Body of pancreas (tissue), 4 donors: ENCODE measurements around the gene SH3GL1. TPM values are rescaled to one million over a fixed set of nuclear protein-coding genes. Genes with fewer than 3 reads are reported as not detected.

ENCODE experiments used
- ATAC-seq: fragments of 150-250 bp; one replicate; pipeline ENCODE4 v1.9.1; 2016
- DNase-seq, 4 donors: peaks; one replicate each; pipeline ENCODE4 v3.0.0-alpha.2; 2019
- H3K27ac ChIP-seq, 4 donors: fragments of 200-600 bp; sonication (generic); 1 replicate in 3 of 4; 2 replicates in 1 of 4; pipeline versions ENCODE4 v1.5.1 to v1.6.1; 2016 to 2019; ENCODE audit warnings: mild to moderate bottlenecking in 1 of 4, mixed read lengths in 1 of 4, moderate library complexity in 1 of 4
- H3K27me3 ChIP-seq, 2 donors: fragments of 200-600 bp; sonication (generic); one replicate each; pipeline ENCODE4 v1.6.0; 2016; ENCODE audit warnings: mild to moderate bottlenecking in 1 of 2
- H3K36me3 ChIP-seq, 2 donors: fragments of 200-600 bp; sonication (generic); replicated peaks in 1 of 2; 2 replicates each; pipeline ENCODE4 v1.5.1; 2016; ENCODE audit warnings: low read depth in 2 of 2; ENCODE audit not compliant: insufficient read depth in 1 of 2
- H3K4me1 ChIP-seq: fragments of 200-600 bp; sonication (generic); one replicate; pipeline ENCODE4 v1.6.0; 2016
- H3K4me3 ChIP-seq, 2 donors: fragments of 200-600 bp; sonication (generic); 1 replicate in 1 of 2; 2 replicates in 1 of 2; pipeline ENCODE4 v1.5.1; 2016 to 2019
- H3K9me3 ChIP-seq, 3 donors: fragments of 200-600 bp; sonication (generic); 1 replicate in 2 of 3; 2 replicates in 1 of 3; pipeline ENCODE4 v1.5.1; 2016
- CTCF ChIP-seq, 7 experiments: fragments of 450-650 bp in 4 of 7; fragments of 200-600 bp in 3 of 7; sonication (generic) in 3 of 7; IDR thresholded peaks; one replicate each; pipeline ENCODE4 v1.5.1; 2016 to 2019; ENCODE audit warnings: antibody characterized with exemption in 7 of 7
- POLR2A ChIP-seq, 3 donors: fragments of 450-650 bp; IDR thresholded peaks; one replicate each; pipeline ENCODE4 v1.6.1; 2016; ENCODE audit warnings: antibody characterized with exemption in 3 of 3, mild to moderate bottlenecking in 2 of 3
- WGBS, 2 donors: methylation state at CpG; one replicate each; pipeline ENCODE4 v1.1.5; 2017; 5-methylcytosine and 5-hydroxymethylcytosine counted together
- intact Hi-C: fragments of 100-400 bp; cut with DNase I; formaldehyde crosslinking; loops from one replicate; pipeline ENCODE4 v1.15.1; 2023
- total RNA-seq, 2 donors: library from RNA; depleted of rRNA; stranded (reverse); fragments of >200 nt; gene quantifications; one replicate each; pipeline ENCODE4 v1.1.0, GENCODE V29; 2016

SH3GL1 gene
- total RNA-seq, 2 donors from 2014 or later = 20.4 to 22.6 TPM

DNA sequence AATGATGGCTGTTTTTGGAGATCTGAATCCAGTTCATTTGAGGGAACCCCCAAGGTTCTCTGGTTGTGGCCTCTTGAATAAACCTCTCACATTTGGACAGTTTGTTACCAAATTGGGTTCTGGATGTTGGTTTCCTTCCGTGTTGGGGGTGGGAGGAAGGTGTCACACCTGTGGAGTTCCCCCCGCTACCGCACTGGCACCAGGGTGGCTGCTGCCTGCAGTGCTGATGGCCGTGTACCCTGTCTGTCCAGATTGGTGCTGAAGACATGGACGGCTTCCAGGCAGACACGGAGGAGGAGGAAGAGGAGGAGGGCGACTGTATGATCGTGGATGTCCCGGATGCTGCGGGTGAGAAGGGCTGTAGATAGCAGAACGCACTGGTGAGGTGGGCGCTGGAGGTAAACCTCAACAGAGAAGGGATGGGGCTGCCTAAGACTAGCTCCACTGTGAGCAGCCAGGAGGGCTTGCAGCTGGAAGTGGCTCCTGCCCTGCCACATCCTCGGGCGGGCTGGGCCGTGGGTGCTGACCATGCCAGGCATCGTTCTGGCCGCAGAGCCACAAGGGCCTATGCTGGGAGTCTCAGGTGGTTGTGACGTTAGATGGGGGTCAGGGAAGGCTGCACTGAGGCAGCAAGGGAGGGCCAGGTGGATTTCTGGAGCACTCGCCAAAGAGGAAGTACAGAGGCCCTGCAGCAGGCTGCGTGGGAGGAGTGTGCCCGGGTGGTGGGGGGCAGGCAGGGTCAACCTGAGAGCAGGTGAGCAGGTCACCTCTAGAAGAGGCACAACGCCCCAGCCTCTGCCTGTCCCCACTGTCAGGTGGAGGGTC is 41.9 kb upstream of the SH3GL1 start:
- peaks cover 12 to 21% of the 10 kb centered on the region in 2 donors for H3K36me3 ChIP-seq
- ATAC-seq (no peak), DNase-seq (no peak)
- TF ChIP-seq POLR2A (IDR thresholded peaks at IDR 0.05) = no peak
- TF ChIP-seq CTCF (IDR thresholded peaks at IDR 0.05) = no peak
- intact Hi-C loops = no loop called here
- no peaks in the 10 kb centered on the region for H3K4me1 ChIP-seq
- no peaks in the 10 kb centered on the region for H3K27me3 ChIP-seq
- H3K9me3 ChIP-seq = no peaks in the 10 kb centered on the region
- no peak overlapping the region for H3K4me3 ChIP-seq
- 76 to 78% methylated on average over 16 to 22 of the region's 22 CpGs for WGBS, 2 donors
- no peak overlapping the region for H3K27ac ChIP-seq

DNA sequence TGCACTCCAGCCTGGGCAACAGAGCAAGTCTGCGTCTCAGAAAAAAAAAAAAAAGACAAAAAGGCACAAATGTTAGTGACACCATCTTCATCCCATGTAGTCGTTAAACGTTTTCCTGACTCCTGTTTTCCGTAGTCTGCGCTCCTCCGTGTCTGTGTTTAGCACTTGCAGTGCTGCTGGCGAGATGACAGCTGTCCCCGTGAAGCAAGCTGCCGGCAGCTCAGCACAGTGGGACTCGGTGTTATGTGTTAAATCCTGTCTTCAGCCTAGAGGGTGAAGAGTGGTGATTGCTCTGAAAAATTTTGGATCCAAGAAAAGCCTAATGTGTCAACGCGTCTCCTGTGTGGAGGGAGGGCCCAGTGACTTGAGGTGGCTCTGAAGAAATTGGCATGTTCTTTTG is 38.9 kb upstream of the SH3GL1 start:
- Histone ChIP-seq H3K4me3 (no peak overlapping the region), H3K4me1 (no peaks in the 10 kb centered on the region), H3K27ac (no peak overlapping the region), H3K9me3 (no peaks in the 10 kb centered on the region), H3K36me3 (no peaks in the 10 kb centered on the region), H3K27me3 (no peaks in the 10 kb centered on the region)
- ATAC-seq = no peak
- 82 to 89% methylated on average over 12 of the region's 12 CpGs for WGBS, 2 donors
- no peak for DNase-seq
- TF ChIP-seq CTCF (IDR thresholded peaks at IDR 0.05) = no peak
- no peak for TF ChIP-seq POLR2A (IDR thresholded peaks at IDR 0.05)
- intact Hi-C loops = no loop called here

DNA sequence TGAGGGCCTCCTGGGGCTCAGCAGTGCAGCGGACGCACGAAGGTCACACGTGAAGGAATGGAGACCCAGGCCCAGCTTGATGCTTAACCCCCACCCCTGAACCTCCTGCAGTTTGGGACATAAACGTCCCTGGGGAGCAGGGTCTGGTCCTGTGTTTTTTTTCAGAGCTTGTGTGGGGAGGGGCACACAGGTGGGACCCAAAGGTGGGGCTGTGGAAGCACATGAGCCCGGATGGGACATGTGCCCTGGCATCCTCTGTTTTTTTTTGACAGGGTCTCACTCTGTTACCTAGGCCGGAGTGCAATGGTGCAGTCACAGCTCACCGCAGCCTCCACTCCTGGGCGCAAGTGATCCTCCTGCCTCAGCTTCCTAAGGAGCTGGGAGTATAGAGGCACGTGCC is 36.8 kb upstream of the SH3GL1 start:
- H3K27me3 ChIP-seq = no peaks in the 10 kb centered on the region
- H3K27ac ChIP-seq = no peak overlapping the region
- H3K9me3 ChIP-seq = no peaks in the 10 kb centered on the region
- no peaks in the 10 kb centered on the region for H3K4me1 ChIP-seq
- no peaks in the 10 kb centered on the region for H3K36me3 ChIP-seq
- no peak overlapping the region for H3K4me3 ChIP-seq
- intact Hi-C loops = no loop called here
- ATAC-seq (no peak), DNase-seq (no peak)
- TF ChIP-seq POLR2A (IDR thresholded peaks at IDR 0.05) = no peak
- no peak for TF ChIP-seq CTCF (IDR thresholded peaks at IDR 0.05)
- 86 to 95% methylated on average over 10 of the region's 10 CpGs for WGBS, 2 donors

- WGBS, 2 donors = 91 to 94% methylated on average over 7 of the region's 7 CpGs
- no peaks in the 10 kb centered on the region for H3K9me3 ChIP-seq
- intact Hi-C loops = no loop called here
- H3K4me3 ChIP-seq = no peak overlapping the region
- no peaks in the 10 kb centered on the region for H3K27me3 ChIP-seq
- no peak for TF ChIP-seq POLR2A (IDR thresholded peaks at IDR 0.05)
- TF ChIP-seq CTCF (IDR thresholded peaks at IDR 0.05) = no peak
- no peaks in the 10 kb centered on the region for H3K36me3 ChIP-seq
- no peak overlapping the region for H3K27ac ChIP-seq
- no peaks in the 10 kb centered on the region for H3K4me1 ChIP-seq
- no peak for DNase-seq
- peak; percentile 18 for ATAC-seq
These were observed 35.9 kb upstream of the SH3GL1 start for GRCh38 chr19:4436231-4436630.

- 91 to 93% methylated on average over 9 of the region's 9 CpGs for WGBS, 2 donors
- no peaks in the 10 kb centered on the region for H3K4me1 ChIP-seq
- DNase-seq = no peak
- no peaks in the 10 kb centered on the region for H3K36me3 ChIP-seq
- no peaks in the 10 kb centered on the region for H3K27me3 ChIP-seq
- no peak for TF ChIP-seq POLR2A (IDR thresholded peaks at IDR 0.05)
- TF ChIP-seq CTCF (IDR thresholded peaks at IDR 0.05) = no peak
- no peak overlapping the region for H3K27ac ChIP-seq
- intact Hi-C loops = no loop called here
- ATAC-seq = no peak
- no peaks in the 10 kb centered on the region for H3K9me3 ChIP-seq
- no peak overlapping the region for H3K4me3 ChIP-seq
These were observed 34.0 kb upstream of the SH3GL1 start for GRCh38 chr19:4434391-4434790.
